GM21723 (cell line): ENCODE results near the gene SARDH.

ENCODE experiments used
- ATAC-seq: cut with Tn5 transposase; IDR thresholded peaks from one replicate; pipeline ENCODE4 v1.9.1; 2021; ENCODE audit warnings: mild to moderate bottlenecking, moderate library complexity; ENCODE audit not compliant: unreplicated experiment

SARDH gene

DNA sequence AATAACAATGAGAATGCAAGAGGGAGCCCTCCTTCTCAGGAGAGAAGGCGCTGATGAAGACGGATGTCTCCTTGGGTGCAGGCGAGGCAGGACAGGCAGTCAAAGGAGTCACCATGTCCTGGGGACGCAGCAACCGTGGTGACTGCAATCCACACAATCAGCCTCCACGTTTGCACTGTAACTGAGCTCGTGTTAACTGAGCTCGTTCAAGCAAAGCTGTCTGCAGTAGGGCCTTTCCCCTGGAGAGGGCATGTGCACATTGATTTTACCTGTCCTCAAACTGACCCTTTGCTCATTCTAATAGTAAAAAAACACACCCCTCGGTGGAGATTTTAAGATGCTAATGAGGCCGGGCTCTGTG lies 2.8 kb downstream of the SARDH start:
- no peak for ATAC-seq

DNA sequence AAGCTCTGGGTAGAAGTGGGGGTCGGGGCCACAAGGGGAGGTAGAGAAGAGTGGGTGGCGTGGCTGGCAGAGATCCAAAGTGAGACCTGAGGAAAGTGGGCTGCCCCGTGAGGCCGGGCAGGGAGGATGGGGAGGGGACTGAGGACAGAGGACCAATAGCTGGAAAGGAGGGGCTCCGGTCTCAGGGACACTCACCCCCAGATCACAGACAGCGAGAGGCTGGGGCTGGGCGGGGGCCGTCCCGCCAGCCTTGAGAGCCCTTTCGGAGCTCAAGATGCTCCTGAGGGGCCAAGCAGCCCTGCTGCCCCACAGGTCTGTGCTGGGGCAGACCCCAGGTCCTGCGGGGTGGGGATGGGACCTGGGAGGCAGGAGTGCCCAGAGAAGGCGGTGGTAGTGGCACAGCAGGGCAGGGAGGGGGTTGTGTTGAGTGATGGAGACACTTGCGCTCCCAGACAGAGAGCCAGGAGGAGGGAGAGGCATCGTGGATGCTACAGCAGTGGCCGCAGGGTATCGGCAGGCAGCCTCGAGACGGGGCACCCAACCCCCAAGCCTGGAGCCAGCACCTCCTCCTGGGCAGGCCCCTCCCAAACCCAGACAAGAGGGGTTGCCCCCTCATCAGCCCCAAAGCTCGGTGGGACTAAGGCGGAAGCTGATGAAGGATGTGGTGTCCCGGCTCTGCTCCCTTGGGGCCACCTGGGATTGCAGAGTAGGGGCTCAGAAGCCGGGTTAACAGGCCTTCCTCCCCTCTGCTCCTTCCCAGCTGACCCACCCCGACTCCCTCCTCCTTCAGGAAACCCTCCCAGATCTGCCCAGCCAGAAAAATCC lies 3.4 kb downstream of the SARDH start:
- ATAC-seq, result no peak

DNA sequence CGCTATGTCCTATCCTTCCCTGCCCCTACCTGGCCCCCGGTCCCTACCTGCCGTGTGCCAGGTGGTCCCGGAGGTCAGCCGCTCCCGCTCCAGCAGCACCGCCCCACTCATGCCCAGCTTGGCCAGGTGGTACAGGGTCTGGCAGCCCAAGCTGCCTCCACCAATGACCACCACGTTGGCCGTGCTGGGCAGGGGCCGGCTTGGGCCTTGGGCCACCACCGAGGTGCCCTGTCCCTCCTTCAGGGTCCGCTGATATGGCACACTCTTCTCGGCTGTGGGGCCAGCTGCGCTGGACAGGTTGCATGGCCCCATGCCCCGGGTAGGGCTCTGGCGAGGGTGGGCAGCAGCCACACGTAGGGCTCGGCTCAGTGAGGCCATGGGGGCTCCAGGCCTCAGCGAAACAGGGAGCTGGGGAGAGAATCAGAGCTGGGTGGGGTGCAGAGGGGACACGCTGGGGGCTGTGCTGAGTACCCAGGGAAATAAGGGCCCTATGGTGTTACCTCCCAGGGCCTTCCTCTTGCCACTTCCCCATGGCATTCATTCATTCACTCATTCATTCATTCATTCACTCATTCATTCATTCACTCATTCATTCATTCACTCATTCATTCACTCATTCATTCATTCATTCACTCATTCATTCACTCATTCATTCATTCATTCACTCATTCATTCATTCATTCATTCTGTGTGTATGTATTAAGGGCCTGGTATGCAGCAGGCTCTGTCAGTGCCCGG lies 4.2 kb downstream of the SARDH start:
- ATAC-seq, result no peak

DNA sequence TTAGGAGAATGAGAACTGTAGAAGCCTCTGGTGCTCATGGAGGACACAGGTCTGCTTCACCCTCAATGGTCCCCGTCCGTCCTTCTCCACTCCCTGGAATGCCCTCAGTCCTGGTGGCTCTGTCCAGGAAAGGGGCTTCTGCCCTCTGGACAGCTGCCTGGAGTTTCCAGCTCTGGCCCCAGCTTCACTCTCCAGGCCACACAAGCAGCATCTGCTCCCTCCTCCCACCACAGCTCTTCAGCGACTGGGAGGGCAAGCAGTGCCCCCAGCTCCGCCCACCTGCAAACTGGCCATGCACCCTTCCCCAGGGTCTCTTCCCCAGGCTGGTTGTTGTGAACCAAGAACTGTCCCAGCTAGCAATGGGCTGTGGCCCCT lies 4.7 kb downstream of the SARDH start:
- no peak for ATAC-seq

DNA sequence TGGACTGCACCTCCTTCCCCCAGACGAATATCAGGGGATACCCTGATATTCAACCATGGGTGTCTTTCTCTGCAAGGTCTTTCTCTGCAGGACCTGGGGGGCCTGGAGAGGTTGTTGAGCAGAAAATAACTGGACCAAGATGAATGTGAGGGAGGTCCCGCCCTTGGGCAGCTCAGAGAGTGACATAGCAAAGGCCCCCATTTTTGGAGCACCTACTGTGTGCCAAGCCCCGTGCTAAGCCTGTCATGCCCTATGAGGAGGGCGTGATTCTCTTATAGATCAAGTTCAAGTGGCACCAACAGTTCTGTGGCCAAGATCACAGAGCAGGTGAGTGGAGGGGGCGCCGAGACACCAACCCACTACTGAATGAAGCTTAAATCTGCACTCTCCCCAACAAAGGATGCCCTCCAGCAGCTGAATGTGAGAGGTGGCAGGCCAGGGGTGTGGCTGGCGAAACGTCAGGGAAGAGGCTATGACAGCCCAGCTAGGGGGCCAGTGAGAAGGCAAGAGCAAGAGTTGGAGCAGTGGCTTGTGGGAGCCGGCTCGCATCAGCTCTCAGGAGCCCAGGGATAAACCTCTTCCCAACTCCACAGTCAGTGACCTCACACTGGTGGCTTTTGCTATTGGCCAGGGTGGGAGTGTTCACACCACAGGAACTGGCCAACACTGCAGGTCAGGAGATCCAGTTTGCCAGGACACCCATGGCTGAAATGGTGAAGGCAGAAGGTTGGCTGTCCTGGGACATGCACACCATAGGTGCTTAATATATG lies 5.3 kb downstream of the SARDH start:
- ATAC-seq, result no peak

DNA sequence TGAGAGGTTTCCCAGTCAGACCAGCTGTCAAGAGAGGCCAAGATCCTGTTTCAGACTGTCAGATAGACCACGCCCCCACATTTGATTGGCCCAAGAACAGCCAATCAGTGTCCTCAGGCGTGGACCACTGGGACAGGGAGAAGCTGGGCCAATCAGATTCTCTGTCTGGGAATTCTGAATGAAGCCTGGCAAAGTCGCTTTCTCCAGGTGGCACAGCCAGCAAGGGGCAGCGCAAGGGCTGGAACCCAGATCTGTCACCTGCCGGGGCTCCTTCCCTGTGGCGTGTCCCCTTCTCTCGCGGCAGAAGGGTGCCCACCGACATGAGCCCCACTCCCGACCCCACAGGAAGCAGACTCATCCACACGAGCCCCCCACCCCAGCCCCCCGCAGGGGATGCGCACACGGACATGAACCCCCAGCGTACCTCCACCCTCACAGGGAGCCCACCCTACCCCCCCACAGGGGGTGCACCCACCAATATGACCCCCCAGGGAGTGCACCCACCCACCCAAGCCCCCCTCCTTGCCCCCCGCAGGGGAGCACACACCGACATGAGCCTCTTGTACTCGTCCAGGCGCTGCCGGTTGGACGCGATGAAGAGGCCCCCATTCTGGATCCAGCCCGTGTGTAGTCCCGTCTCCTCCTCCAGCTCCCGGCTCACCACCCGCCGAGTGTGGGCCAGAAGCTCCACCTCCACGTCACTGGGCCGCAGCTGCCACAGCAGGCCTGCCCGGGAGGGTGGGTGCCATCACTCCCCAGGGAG lies 6.1 kb downstream of the SARDH start:
- no peak for ATAC-seq

DNA sequence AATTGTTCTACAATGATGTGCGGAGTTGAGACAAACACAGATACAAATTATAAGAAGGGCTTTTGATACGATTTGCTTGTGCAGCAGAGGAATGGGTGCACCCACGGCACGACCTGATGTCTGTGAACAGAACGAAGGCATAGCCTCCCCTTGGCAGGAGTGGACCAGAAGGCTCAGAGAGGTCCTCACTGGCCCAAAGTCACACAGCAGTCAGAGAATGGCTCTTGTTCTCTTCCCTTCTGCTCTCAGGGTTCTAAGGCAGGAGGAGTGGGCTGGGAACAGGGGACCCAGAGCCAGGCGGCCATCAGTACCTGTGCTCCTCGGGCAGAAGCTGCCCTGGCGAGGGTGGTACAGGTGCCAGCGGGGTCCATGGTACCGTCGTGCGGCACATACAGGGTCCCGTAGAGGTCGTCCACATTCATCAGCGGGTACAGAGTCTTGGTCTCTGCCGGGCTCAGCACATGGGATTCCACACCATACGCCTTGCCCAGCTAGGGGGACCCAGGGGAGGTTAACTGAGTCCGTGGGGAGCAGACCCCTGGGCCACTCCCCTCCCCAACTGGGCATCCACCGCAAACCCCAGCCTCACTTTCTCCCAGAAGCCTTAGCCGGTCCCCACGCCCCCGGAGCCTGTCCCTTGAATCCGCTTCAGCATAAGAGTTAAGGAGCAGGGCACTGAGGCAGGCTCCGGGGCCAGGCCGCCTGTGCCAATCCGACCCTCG lies 7.0 kb downstream of the SARDH start:
- ATAC-seq, result no peak

DNA sequence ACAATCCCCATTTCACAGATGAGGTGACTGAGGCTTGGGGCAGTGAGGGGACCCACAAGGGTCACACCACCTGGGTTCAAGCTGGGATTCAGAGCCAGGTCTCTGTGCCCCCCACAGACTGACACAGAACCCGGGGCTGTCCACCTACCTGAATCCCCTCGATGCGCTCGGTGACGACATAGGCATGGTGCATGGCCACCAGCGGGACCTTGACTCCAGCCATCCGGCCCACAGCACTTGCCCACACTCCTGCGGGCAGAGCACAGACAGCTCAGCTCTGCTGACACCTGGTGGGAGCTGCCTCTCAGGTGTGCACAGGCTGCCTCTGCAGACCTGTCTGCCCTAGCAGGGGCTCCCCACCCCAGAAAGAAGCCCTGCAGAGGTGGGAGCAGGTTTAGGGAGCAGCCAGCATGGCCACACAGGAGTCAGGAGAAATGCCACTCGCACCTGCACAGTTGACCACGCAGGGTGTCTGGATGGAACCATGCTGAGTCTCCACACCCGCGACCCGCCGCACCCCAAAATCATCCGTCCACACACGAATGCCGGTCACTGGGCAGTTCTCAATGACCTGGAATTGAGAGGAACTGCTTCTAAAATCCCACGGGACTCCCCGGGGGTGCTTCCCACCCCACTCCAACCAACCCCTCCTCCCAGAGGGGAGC lies 8.4 kb downstream of the SARDH start:
- ATAC-seq, result no peak

DNA sequence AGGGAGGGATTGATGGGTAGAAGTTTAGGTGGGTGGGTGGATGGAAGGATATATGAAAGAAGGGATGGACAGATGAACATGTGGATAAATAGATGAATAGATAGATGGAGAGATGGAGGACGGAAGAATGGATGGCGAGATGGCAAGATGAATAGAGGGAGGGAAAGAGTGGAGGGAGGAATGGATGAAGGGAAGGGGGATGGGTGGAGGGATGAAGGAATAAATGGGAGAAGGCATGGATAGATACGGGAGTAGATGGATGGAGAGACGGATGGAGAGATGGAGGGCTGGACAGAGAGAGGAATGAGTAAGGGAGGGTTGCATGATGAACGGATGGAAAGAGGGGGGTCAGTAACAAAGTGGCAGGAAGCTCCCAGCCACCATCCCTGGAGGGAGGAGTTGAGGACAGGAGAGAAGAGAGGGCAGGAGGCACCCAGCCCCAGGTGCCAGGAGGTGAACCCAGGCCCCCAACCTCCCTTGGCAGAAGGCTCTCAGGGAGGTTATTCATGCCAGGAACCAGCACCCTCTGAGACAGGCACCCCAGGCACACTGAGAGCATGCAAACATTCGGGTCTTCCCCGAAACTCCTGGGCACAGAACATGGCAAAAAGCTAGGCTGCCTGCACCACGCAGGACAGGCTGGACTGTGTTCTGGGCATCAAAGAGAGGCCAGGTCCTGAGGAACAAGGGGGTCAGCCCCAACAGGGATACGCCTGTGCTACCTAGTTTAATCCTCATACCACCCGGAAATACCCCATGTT lies 9.1 kb downstream of the SARDH start:
- ATAC-seq, result no peak

DNA sequence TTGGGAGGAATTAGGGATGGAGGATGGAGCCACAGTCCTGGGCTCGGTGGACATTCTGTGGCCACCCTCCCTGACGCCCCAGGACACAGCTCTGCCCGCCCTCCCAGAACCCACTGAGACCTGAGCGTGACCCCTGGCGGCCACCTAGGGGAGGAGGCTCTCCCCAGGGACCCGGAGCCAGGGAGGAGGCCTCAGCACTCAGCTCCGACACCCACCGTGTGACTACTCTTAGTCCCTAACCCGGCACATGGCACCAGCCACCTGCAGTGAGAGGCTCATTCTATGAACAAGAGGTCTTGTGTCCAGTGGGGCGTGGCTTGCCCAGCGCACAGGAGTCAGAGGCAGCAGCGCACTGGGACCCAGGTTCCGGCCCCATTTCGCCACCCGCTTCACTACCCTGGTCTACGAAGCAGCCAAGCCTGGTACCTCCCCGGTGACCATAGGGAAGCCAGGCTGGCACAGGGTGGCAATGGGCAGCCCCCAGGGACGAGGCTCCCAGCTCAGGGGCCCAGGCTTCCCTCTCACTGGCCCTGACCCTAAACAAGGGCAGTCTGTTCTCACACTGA lies 10.2 kb downstream of the SARDH start:
- ATAC-seq, result no peak

DNA sequence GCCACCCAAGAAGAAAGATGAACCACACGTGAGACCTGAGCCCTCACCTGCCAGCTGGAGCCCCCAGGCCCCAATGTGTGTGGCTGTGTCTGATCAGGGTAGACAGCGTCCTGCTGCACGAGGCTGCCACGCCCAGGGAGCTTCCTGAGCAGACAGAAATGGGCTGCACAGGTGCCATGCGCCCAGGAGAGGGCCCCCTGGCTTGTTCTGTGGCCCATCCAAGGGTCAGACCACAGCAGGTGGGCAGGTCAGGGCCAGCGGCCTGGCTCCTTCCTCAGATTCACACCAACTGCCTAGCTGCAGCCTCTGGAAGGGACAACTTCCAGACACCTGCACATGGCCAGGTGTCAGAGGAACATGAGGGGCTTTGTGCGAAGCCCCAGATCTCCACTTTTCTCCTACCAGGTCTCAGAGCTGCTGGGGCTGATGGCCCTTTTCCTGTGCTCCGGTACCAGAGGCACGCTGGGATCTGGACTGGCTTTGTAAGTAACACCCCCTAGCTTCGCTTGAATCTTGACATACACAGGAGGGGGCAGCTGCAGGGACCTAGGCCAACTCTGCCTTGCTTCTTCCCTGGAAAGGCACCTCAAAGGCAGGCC lies 10.8 kb downstream of the SARDH start:
- no peak for ATAC-seq

DNA sequence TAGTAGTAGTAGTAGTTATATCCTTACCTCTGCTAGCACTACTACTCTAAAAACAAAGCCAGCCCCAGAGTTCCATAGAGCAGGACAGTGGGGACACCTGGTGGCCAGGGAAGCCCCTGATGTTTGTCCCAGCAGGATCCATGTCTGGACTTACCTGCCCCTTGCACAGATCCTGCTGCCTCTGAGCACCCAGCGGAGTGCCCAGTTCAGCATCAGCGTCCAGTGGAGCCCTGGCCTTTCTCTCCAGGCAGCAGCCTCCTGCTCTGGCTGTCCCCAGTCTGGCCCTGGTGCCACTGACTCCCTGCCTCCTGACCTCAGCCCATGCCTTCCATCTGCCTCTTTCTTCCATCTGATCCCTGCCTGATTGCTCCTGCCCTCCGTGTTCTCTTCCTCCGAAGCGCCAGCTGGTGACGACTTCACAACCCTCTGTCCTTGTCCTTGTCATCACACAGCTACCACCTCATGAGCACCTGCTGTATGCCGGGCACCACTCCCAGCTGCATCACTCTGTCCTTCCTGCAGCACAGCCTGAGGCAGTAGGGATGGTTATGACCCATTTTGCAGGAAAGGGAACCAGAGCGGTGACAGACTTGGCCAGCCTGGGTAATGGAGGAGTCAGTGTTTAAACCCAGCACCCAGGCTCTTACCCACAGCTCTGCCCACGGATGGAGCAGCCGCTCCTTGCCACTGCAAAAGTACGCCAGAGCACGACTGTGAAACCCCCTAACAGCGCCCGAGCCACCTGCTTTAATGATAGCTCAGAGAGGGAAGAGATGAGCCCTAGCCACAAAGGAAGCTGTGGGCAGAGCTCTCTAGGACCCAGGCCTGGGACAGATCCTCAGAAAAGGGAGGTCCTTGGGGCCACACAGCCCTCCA lies 11.5 kb downstream of the SARDH start:
- no peak for ATAC-seq

DNA sequence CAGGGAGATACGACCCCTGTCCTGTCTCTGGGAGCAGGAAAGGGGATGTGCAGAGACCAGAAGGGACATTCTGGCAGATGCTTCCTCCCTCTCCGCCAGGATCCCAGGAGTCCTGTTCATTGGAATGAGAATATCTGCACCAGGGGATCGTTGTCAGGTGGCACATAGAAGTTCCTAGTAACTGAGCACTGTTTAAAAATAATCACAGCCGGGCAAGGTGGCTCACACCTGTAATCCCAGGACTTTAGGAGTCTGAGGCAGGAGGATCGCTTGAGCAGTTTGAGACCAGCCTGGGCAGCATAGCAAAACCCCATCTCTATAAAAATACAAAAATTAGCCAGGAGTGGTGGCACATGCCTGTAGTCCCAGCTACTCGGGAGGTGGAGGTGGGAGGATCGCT lies 12.3 kb downstream of the SARDH start:
- ATAC-seq, result no peak

DNA sequence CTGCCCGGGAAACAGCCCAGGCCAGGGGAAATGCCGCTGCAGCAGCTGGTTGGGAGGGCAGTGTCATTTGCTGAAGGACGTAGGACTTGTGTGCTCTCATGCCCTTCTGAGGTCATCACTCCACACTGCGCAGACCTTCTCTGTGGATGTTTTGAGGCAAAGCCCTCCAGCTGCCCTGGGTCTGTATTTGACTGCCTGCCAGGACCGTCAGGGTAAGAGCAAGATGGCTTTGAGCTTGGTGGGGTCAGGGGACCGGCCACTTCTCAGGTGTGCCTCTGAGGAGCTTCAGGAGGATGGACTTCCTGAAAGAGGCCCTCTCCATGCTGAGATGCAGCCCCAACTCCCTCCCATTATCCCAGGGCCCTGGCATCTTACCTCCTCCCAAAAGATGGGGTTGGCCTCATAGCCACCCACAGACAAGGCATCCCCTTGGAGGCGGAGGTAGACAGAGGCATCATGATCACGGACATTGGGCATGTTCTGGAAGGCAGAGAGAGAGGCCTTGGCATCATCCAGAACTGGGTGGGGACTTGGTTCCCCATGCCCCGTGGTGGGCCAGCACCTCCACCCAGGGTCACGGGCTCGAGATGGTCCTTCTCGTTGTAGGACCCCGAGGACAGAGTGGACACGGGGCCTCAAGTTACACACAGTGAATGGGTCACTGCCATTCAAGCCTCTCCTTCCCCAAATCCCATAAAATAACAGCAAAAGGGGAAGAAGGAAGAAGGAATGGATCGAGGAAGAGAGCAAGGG lies 19.4 kb downstream of the SARDH start:
- ATAC-seq, result no peak

DNA sequence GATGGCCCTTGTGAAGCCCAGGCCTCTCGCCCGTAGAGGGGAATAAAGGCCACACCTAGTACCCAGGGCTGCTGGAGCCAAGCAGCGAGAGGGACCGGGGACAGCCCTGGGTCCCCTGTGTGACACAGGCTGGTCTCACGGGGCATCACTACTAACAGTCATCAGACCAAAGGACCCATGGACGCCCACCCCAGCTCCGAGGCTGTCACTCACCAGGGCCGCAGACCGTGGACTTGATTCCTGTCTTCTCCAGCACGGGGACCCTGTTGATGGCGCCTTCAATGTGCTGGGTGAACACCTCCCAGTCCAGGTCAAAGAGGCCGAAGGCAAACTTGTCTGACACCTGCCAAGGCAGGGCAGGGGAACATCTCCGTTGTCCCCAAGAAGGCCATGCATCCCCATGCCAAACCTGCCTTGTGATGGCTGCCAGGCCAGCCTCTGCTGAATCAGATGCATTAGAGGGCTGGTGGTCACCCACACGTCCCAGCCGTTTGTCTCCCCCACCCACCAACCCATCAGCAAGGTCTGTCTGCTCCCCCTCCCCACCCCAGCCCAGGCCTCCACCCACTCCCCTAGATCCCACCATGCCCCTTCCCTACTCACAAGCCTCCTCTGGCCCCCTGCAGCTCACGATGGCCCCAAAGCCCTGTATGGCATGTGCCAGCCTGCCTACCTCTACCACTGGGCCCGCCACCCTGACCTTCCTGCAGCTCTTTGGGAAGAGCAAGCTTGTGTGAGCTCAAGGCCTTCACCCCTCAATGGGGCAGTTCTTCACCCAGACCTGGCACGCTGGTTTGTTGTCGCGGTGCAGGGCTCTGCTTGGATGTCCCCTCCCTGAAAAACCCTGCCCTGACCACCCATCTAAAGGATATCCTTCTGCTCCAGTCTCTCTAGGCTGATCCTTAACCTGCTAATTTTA lies 20.8 kb downstream of the SARDH start:
- ATAC-seq, result no peak
